HepG2 (cell line): ENCODE results near the gene MEG3. TPM values are rescaled to one million over a fixed set of nuclear protein-coding genes. Genes with fewer than 3 reads are reported as not detected.
A peak's percentile ranks its signal among the peaks of the same experiment; 100 is the strongest.

Experiments used
- GTF2F1 ChIP-seq: fragments of 150-350 bp; IDR thresholded peaks from 2 replicates; pipeline ENCODE4 v1.6.1; 2014; ENCODE audit warnings: low read length
- KAT8 ChIP-seq: IDR thresholded peaks from 2 replicates; pipeline ENCODE4 v1.6.1; 2016; ENCODE audit warnings: missing genetic modification reagents, missing compliant biosample characterization
- MEIS2 ChIP-seq: sonication (generic); formaldehyde crosslinking; IDR thresholded peaks from 2 replicates; pipeline ENCODE4 v1.9.0; 2021; ENCODE audit warnings: mild to moderate bottlenecking, missing genetic modification reagents
- PAX8 ChIP-seq: sonication (generic); formaldehyde crosslinking; IDR thresholded peaks from 2 replicates; pipeline ENCODE4 v1.8.0; 2022; ENCODE audit warnings: mild to moderate bottlenecking, missing genetic modification reagents, borderline replicate concordance
- SNAPC2 ChIP-seq: sonication (generic); formaldehyde crosslinking; IDR thresholded peaks from 2 replicates; pipeline ENCODE4 v1.8.1; 2022; ENCODE audit warnings: mild to moderate bottlenecking, missing genetic modification reagents
- ZIK1 ChIP-seq: sonication (generic); formaldehyde crosslinking; IDR thresholded peaks from 2 replicates; pipeline ENCODE4 v1.5.0; 2020; ENCODE audit warnings: mild to moderate bottlenecking, low read depth, missing genetic modification reagents, borderline replicate concordance
- ZNF354B ChIP-seq: sonication (generic); formaldehyde crosslinking; IDR thresholded peaks from 2 replicates; pipeline ENCODE4 v1.8.0; 2022; ENCODE audit warnings: mild to moderate bottlenecking, missing genetic modification reagents
- ZNF496 ChIP-seq: sonication (generic); formaldehyde crosslinking; IDR thresholded peaks from 2 replicates; pipeline ENCODE4 v1.8.1; 2023; ENCODE audit warnings: mild to moderate bottlenecking, moderate library complexity, missing genetic modification reagents; ENCODE audit not compliant: insufficient replicate concordance
- ZNF678 ChIP-seq: sonication (generic); formaldehyde crosslinking; IDR thresholded peaks from 2 replicates; pipeline ENCODE4 v1.4.0; 2020; ENCODE audit warnings: mild to moderate bottlenecking, missing genetic modification reagents
- polyA plus RNA-seq, 8 experiments: library from polyadenylated mRNA; depleted of rRNA in 3 of 8; stranded (reverse) in 7 of 8; unstranded in 1 of 8; fragments of >200 nt; fragmentation: Illumina TruSeq in 4 of 8; extraction: Trizol in 4 of 8; gene quantifications; 2 replicates each; pipeline versions ENCODE4 v1.2.1 to v1.2.3, GENCODE V29; 2011 to 2016; ENCODE audit warnings: low read depth in 4 of 8, missing spikeins in 1 of 8, mixed read lengths in 1 of 8; ENCODE audit not compliant: insufficient read depth in 1 of 8
- total RNA-seq, 5 experiments: library from RNA; depleted of rRNA; stranded (reverse); fragments of >200 nt; fragmentation: Illumina TruSeq; extraction: Trizol; gene quantifications; 2 replicates each; pipeline ENCODE4 v1.2.3, GENCODE V29; 2016; ENCODE audit warnings: low read depth in 1 of 5
- TF ChIP-seq, protein P1 (sequence below), 2 experiments: sonication (generic) in 1 of 2; formaldehyde crosslinking in 1 of 2; IDR thresholded peaks; 2 replicates each; pipeline versions ENCODE4 v1.4.0 to v1.6.1; 2018 to 2020; ENCODE audit warnings: missing genetic modification reagents in 2 of 2, borderline replicate concordance in 1 of 2, low read depth in 1 of 2, mild to moderate bottlenecking in 1 of 2, missing biosample characterization in 1 of 2
- TF ChIP-seq, protein P2 (sequence below): IDR thresholded peaks from 2 replicates; pipeline ENCODE4 v1.6.1; 2016
- TF ChIP-seq, protein P3 (sequence below): sonication (generic); formaldehyde crosslinking; IDR thresholded peaks from 2 replicates; pipeline ENCODE4 v1.5.1; 2020; ENCODE audit warnings: missing genetic modification reagents, mild to moderate bottlenecking, borderline replicate concordance
- TF ChIP-seq, protein P4 (sequence below): sonication (generic); formaldehyde crosslinking; IDR thresholded peaks from 2 replicates; pipeline ENCODE4 v1.4.0; 2020; ENCODE audit warnings: missing genetic modification reagents, mild to moderate bottlenecking, borderline replicate concordance
- TF ChIP-seq, protein P5 (sequence below): sonication (generic); formaldehyde crosslinking; conservative IDR thresholded peaks from 2 replicates; pipeline ENCODE4 v1.4.0; 2020; ENCODE audit warnings: mild to moderate bottlenecking, missing genetic modification reagents, moderate library complexity
- TF ChIP-seq, protein P6 (sequence below): sonication (generic); formaldehyde crosslinking; IDR thresholded peaks from 2 replicates; pipeline ENCODE4 v1.4.0; 2020; ENCODE audit warnings: missing genetic modification reagents

The MEG3 gene
- total and polyA plus RNA-seq, 2 of the 13 experiments (the other 11 are each of a cell fraction or from before 2014, with no cell fraction given), result 0.17 TPM; not detected in 1

DNA sequence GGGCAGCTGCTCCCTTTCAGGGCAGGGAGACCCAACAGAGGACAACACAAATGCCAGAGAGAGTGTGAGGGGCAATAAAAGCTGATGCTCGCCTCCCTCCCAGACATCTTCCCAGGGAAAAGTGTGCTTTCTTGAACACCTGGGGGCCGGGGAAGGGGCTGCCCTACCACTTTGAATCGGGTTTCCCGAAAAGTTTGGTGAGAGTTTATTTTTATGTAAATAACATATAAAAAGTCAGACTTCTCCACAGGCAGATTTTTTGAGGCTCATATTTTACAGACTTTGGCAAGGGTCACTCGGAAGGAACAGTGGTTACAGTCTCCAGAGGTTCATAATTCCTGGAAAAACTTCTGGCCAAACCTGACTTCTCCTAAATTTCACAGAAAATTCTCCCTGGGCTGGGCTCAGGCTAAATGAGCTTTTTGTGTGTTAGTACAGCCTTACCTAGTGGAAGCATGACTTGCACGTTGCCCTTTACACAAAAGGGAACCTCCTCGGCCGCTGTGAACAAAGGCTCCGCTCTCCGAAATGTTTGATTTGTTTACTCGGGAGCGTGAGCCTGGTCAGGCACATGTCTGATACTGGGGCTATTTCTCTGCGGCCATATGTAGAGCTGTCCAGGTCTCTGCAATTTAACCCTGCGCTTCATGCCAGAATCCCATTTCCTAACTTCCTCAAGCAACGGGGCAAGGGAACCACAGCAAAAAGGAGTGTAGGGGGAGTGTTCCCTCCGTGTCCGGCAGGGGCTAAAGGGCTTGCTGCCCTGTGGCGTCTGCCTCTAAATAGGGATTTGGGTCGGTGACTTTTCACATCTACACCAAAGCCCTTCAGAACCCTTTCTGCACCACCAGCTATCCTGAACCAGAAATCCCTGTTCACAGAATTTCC, 74.2 kb downstream of the MEG3 start (continued):
- no peak for TF ChIP-seq ZIK1
- TF ChIP-seq GTF2F1, result no peak
- no peak for TF ChIP-seq ZNF678 (CRISPR knock-in tag)
- TF ChIP-seq ZNF354B (CRISPR knock-in tag), result no peak; the same call in 1 of the 2 replicates
- TF ChIP-seq, protein P1, sequence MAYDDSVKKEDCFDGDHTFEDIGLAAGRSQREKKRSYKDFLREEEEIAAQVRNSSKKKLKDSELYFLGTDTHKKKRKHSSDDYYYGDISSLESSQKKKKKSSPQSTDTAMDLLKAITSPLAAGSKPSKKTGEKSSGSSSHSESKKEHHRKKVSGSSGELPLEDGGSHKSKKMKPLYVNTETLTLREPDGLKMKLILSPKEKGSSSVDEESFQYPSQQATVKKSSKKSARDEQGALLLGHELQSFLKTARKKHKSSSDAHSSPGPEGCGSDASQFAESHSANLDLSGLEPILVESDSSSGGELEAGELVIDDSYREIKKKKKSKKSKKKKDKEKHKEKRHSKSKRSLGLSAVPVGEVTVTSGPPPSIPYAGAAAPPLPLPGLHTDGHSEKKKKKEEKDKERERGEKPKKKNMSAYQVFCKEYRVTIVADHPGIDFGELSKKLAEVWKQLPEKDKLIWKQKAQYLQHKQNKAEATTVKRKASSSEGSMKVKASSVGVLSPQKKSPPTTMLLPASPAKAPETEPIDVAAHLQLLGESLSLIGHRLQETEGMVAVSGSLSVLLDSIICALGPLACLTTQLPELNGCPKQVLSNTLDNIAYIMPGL (CRISPR knock-in tag; IDR thresholded peaks at IDR 0.05; ENCODE audit: borderline replicate concordance in 1 of 2, low read depth in 1 of 2), result no peak
- no peak for TF ChIP-seq PAX8 (CRISPR knock-in tag)
- TF ChIP-seq, protein P2, sequence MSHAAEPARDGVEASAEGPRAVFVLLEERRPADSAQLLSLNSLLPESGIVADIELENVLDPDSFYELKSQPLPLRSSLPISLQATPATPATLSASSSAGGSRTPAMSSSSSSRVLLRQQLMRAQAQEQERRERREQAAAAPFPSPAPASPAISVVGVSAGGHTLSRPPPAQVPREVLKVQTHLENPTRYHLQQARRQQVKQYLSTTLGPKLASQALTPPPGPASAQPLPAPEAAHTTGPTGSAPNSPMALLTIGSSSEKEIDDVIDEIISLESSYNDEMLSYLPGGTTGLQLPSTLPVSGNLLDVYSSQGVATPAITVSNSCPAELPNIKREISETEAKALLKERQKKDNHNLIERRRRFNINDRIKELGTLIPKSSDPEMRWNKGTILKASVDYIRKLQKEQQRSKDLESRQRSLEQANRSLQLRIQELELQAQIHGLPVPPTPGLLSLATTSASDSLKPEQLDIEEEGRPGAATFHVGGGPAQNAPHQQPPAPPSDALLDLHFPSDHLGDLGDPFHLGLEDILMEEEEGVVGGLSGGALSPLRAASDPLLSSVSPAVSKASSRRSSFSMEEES (CRISPR knock-in tag), result peak; percentile 70
- TF ChIP-seq SNAPC2 (CRISPR knock-in tag), result peak; percentile 53; the same call in 1 of the 2 replicates
- TF ChIP-seq, protein P3, sequence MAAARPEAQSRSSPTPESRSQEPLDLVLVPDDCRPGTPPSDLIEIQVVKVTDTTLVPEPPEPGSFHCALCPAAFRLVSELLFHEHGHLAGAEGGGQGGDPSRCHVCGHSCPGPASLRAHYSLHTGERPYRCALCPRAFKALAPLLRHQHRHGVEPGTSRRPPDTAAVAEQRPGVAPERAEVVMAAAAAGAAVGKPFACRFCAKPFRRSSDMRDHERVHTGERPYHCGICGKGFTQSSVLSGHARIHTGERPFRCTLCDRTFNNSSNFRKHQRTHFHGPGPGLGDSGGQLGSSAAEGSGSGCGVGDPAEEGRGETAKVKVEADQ, result no peak
- TF ChIP-seq MEIS2 (CRISPR knock-in tag), result peak; percentile 54; the same call in 1 of the 2 replicates
- no peak for TF ChIP-seq ZNF496 (CRISPR knock-in tag)
- TF ChIP-seq, protein P4, sequence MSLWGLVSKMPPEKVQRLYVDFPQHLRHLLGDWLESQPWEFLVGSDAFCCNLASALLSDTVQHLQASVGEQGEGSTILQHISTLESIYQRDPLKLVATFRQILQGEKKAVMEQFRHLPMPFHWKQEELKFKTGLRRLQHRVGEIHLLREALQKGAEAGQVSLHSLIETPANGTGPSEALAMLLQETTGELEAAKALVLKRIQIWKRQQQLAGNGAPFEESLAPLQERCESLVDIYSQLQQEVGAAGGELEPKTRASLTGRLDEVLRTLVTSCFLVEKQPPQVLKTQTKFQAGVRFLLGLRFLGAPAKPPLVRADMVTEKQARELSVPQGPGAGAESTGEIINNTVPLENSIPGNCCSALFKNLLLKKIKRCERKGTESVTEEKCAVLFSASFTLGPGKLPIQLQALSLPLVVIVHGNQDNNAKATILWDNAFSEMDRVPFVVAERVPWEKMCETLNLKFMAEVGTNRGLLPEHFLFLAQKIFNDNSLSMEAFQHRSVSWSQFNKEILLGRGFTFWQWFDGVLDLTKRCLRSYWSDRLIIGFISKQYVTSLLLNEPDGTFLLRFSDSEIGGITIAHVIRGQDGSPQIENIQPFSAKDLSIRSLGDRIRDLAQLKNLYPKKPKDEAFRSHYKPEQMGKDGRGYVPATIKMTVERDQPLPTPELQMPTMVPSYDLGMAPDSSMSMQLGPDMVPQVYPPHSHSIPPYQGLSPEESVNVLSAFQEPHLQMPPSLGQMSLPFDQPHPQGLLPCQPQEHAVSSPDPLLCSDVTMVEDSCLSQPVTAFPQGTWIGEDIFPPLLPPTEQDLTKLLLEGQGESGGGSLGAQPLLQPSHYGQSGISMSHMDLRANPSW (CRISPR knock-in tag), result no peak; the same call in 1 of the 2 replicates
- TF ChIP-seq, protein P5, sequence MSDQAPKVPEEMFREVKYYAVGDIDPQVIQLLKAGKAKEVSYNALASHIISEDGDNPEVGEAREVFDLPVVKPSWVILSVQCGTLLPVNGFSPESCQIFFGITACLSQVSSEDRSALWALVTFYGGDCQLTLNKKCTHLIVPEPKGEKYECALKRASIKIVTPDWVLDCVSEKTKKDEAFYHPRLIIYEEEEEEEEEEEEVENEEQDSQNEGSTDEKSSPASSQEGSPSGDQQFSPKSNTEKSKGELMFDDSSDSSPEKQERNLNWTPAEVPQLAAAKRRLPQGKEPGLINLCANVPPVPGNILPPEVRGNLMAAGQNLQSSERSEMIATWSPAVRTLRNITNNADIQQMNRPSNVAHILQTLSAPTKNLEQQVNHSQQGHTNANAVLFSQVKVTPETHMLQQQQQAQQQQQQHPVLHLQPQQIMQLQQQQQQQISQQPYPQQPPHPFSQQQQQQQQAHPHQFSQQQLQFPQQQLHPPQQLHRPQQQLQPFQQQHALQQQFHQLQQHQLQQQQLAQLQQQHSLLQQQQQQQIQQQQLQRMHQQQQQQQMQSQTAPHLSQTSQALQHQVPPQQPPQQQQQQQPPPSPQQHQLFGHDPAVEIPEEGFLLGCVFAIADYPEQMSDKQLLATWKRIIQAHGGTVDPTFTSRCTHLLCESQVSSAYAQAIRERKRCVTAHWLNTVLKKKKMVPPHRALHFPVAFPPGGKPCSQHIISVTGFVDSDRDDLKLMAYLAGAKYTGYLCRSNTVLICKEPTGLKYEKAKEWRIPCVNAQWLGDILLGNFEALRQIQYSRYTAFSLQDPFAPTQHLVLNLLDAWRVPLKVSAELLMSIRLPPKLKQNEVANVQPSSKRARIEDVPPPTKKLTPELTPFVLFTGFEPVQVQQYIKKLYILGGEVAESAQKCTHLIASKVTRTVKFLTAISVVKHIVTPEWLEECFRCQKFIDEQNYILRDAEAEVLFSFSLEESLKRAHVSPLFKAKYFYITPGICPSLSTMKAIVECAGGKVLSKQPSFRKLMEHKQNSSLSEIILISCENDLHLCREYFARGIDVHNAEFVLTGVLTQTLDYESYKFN (CRISPR knock-in tag), result peak; percentile 72
- TF ChIP-seq, protein P6, sequence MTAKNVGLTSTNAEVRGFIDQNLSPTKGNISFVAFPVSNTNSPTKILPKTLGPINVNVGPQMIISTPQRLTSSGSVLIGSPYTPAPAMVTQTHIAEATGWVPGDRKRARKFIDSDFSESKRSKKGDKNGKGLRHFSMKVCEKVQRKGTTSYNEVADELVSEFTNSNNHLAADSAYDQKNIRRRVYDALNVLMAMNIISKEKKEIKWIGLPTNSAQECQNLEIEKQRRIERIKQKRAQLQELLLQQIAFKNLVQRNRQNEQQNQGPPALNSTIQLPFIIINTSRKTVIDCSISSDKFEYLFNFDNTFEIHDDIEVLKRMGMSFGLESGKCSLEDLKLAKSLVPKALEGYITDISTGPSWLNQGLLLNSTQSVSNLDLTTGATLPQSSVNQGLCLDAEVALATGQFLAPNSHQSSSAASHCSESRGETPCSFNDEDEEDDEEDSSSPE (CRISPR knock-in tag), result peak; percentile 44; the same call in 1 of the 2 replicates
- TF ChIP-seq KAT8 (CRISPR knock-in tag), result peak; percentile 43; the same call in 1 of the 2 replicates
